Tibial nerve (tissue), 3 donors: ENCODE data around the gene SMAD6.

Experiments
- POLR2A ChIP-seq, 2 donors: fragments of 450-650 bp; IDR thresholded peaks; one replicate each; pipeline ENCODE4 v1.6.1; 2017; ENCODE audit warnings: antibody characterized with exemption in 2 of 2, mild to moderate bottlenecking in 2 of 2, moderate library complexity in 2 of 2
- TF ChIP-seq, protein P1 (sequence below), 5 experiments: fragments of 200-600 bp in 3 of 5; fragments of 450-650 bp in 2 of 5; sonication (generic) in 3 of 5; IDR thresholded peaks; one replicate each; pipeline ENCODE4 v1.5.1; 2016 to 2019; ENCODE audit warnings: antibody characterized with exemption in 5 of 5, mild to moderate bottlenecking in 3 of 5, moderate library complexity in 2 of 5

DNA sequence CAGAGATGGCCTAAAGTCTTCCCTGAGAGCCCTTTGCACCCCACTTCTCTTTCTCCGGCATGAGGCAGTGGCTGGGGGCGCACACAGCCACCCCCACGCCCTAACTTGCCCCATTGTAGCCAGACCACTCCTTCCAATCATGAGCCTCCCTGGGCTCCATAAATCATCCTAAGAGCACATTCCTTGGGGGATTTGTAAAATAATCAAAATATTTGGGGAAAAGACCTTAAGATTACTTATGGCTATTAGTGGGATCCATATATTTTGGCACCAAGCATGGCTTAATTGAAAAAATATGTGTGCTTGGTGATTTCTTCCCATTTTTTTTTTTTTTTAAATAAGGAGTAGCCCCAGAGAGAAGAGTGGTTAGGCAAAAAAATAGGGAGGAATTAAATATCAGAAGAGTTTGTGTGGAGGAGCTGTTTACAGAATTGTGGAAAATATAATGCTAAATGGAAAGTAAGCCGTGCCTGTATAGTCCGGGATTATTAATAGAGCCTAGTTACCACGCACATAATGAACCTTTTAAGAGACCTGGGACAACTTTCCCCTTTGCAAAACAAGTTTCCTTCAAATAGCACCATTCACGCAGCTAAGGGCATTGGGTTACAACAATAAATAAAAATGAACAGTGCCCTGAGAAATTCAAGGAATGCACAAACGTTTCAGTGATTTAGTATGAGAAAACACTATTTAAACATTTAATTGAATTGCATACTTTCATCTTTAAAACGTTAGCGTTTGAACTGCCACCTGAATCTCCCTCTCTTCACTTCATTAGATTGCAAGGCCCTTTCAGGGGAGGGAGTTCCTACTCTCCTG, 46.1 kb downstream of the SMAD6 start:
- TF ChIP-seq, protein P1, sequence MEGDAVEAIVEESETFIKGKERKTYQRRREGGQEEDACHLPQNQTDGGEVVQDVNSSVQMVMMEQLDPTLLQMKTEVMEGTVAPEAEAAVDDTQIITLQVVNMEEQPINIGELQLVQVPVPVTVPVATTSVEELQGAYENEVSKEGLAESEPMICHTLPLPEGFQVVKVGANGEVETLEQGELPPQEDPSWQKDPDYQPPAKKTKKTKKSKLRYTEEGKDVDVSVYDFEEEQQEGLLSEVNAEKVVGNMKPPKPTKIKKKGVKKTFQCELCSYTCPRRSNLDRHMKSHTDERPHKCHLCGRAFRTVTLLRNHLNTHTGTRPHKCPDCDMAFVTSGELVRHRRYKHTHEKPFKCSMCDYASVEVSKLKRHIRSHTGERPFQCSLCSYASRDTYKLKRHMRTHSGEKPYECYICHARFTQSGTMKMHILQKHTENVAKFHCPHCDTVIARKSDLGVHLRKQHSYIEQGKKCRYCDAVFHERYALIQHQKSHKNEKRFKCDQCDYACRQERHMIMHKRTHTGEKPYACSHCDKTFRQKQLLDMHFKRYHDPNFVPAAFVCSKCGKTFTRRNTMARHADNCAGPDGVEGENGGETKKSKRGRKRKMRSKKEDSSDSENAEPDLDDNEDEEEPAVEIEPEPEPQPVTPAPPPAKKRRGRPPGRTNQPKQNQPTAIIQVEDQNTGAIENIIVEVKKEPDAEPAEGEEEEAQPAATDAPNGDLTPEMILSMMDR (IDR thresholded peaks at IDR 0.05), result no peak
- TF ChIP-seq POLR2A (IDR thresholded peaks at IDR 0.05), result no peak
